Measurements from ENCODE around the gene RRP8. TPM values are rescaled to one million over a fixed set of nuclear protein-coding genes. Genes with fewer than 3 reads are reported as not detected.

RRP8 gene
- total RNA-seq, 1 experiment from 2014 or later = 17.8 TPM

GRCh38 chr11:6650104-6650503, 46.7 kb upstream of the RRP8 start:
- Histone ChIP-seq H3K27ac (ENCODE audit: low read depth, low read length) (no peak overlapping the region), H4K20me1 (ENCODE audit: insufficient read depth) (no peaks in the 10 kb centered on the region), H3K36me3 (ENCODE audit: control insufficient read depth in 1 of 2, insufficient read depth in 2 of 2, low read length in 2 of 2) (no peaks in the 10 kb centered on the region), H3K79me2 (ENCODE audit: insufficient read depth, low read length) (no peaks in the 10 kb centered on the region), H3K9me2 (ENCODE audit: insufficient read depth) (no peaks in the 10 kb centered on the region), H3K4me1 (ENCODE audit: control insufficient read depth in 1 of 2, insufficient read depth in 2 of 2, low read length in 2 of 2) (peaks cover 0 to 7% of the 10 kb centered on the region in 2 experiments; a peak in 2 of 4 replicates), H3K27me3 (ENCODE audit: insufficient read depth, low read length) (peaks cover 32% of the 10 kb centered on the region; the same call in 1 of the 2 replicates), H3K9ac (ENCODE audit: low read length) (no peak overlapping the region), H3K4me3 (replicated peaks in 1 of 2; ENCODE audit: low read depth in 1 of 2, low read length in 2 of 2) (no peak overlapping the region), H3K9me3 (ENCODE audit: control insufficient read depth in 1 of 2, insufficient read depth in 1 of 2, low read depth in 1 of 2, low read length in 2 of 2) (no peaks in the 10 kb centered on the region), H3K4me2 (ENCODE audit: low read length) (no peak overlapping the region), H2AFZ (ENCODE audit: low read depth, low read length, poor library complexity, severe bottlenecking) (no peak overlapping the region)
- DNase-seq (ENCODE audit: low read depth, low spot score) (no peak), ATAC-seq (no peak)
- POLR2A ChIA-PET = no interaction called here
- CTCF ChIA-PET = interaction anchor here (1.0 kb wide), 1 partner anchor 18 kb away, joined by 3 read pairs; no protein-coding TSS in a partner anchor
- intact Hi-C loops (cut with micrococcal nuclease) = no loop called here
- no TSS peak for BruUV-seq (replicated peaks)
- RAD21 ChIA-PET (ENCODE audit: low non-redundant PET in 1 of 2, low total read pairs in 2 of 2, uncharacterized antibody in 2 of 2, unreplicated experiment in 2 of 2) = no interaction called here
- TF ChIP-seq REST (IDR thresholded peaks at IDR 0.05; ENCODE audit: low read depth) = no peak
- TF ChIP-seq ZFX (IDR thresholded peaks at IDR 0.05) = no peak
- TF ChIP-seq SP1 (IDR thresholded peaks at IDR 0.05; ENCODE audit: low read depth) = no peak
- TF ChIP-seq CTCF (IDR thresholded peaks at IDR 0.05 in 2 of 3, conservative IDR thresholded peaks at IDR 0.05 in 1 of 3; ENCODE audit: borderline replicate concordance in 1 of 3, insufficient read depth in 1 of 3, low read depth in 2 of 3, low read length in 2 of 3) = no peak
- no peak for TF ChIP-seq FOSL1 (IDR thresholded peaks at IDR 0.05; ENCODE audit: low read depth)
- TF ChIP-seq POLR2AphosphoS5 (IDR thresholded peaks at IDR 0.05; ENCODE audit: low read depth, low read length) = no peak
- no peak for TF ChIP-seq EGR1 (IDR thresholded peaks at IDR 0.05; ENCODE audit: low read depth)
- no peak for TF ChIP-seq EZH2phosphoT487 (IDR thresholded peaks at IDR 0.05; ENCODE audit: borderline replicate concordance)
- TF ChIP-seq EZH2 (IDR thresholded peaks at IDR 0.05) = no peak
- TF ChIP-seq JUND (IDR thresholded peaks at IDR 0.05) = no peak
- TF ChIP-seq POLR2A (IDR thresholded peaks at IDR 0.05; ENCODE audit: borderline replicate concordance, extremely low read depth, insufficient read depth, insufficient read length) = no peak
- no peak for TF ChIP-seq YY1 (IDR thresholded peaks at IDR 0.05; ENCODE audit: extremely low read depth, insufficient replicate concordance, low read depth, low read length)
- no peak for TF ChIP-seq TCF7L2 (IDR thresholded peaks at IDR 0.05; ENCODE audit: borderline replicate concordance, extremely low read depth, insufficient read depth, insufficient read length)
- TF ChIP-seq SRF (IDR thresholded peaks at IDR 0.05; ENCODE audit: low read depth) = no peak

Measured in HCT116 (cell line).